ENCODE results near the gene DNAH2.

DNAH2 gene

DNA sequence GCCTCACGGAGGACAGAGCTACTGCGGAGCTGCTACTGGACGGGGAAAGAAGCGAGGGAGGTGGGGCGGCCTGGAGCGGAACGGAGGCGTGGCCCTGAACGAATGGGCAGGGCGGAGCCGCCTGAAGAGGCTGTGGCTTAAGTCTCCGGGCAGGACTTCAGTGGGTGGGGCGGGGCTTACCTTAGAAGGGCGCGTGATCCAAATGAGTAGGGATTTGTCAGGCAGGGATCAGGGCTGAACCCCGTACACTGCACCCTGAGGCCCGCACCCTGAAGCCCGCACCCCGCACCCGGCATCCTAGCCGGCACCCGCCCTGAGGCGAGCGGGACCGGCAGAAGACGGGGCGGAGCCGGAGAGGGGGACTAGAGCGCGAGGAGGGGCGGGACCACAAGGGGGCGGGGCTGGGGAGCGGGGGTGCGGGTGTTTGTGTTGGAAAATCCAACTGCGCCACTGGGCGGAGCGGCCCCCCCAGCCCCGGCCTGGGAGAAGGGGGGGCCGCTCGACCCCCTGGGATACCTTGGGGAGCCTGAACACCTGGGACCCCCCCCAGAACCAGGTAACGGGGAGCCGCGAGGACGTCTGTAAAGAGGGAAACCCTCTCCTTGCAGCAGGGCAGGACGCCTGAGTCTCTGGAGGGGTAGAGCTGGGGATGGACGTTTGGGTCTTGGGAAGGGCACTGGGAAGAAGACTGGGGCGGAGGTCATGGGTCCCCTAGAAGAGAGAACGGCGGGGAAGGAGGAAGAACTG, 116.4 kb downstream of the DNAH2 start, which contains the start of gene KDM6B:
TSS of gene KDM6B (plus strand) at position 423 of the 747 bp plus-strand sequence. CDS start 11,338 bp downstream, outside the sequence.
- TF ChIP-seq, protein P1, sequence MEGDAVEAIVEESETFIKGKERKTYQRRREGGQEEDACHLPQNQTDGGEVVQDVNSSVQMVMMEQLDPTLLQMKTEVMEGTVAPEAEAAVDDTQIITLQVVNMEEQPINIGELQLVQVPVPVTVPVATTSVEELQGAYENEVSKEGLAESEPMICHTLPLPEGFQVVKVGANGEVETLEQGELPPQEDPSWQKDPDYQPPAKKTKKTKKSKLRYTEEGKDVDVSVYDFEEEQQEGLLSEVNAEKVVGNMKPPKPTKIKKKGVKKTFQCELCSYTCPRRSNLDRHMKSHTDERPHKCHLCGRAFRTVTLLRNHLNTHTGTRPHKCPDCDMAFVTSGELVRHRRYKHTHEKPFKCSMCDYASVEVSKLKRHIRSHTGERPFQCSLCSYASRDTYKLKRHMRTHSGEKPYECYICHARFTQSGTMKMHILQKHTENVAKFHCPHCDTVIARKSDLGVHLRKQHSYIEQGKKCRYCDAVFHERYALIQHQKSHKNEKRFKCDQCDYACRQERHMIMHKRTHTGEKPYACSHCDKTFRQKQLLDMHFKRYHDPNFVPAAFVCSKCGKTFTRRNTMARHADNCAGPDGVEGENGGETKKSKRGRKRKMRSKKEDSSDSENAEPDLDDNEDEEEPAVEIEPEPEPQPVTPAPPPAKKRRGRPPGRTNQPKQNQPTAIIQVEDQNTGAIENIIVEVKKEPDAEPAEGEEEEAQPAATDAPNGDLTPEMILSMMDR (IDR thresholded peaks at IDR 0.05; ENCODE audit: low read depth, low read length, missing control alignments): no peak
- no peak for DNase-seq (ENCODE audit: low read depth)
- peak within 1 kb of the TSS; percentile 67 for H3K4me3 ChIP-seq (ENCODE audit: low read depth, low read length)

DNA sequence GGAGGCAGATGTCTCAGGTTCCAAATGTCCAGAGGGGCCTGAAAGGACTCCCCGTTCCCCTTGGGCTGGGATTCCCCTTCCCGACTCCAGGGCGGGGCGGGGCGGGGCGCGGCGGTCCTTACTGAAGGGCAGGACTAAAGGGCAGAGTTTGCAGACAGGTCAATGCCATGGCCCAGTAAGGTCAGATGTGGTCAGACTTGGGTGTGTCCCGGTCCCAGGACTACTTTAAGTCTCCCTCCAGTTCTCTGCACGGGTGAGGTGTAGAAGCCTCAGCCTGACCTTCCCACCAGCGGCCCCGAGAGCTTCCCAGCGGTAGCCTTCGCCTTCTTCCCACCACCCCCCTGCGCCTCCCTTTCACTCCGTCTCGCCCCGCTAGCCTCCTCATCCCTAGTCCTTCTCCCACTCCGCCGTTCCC, 117.0 kb downstream of the DNAH2 start:
- peak overlapping the region; percentile 67 for H3K4me3 ChIP-seq (ENCODE audit: low read depth, low read length)
- no peak for DNase-seq (ENCODE audit: low read depth)
- TF ChIP-seq, protein P1 (IDR thresholded peaks at IDR 0.05; ENCODE audit: low read depth, low read length, missing control alignments): no peak

DNA sequence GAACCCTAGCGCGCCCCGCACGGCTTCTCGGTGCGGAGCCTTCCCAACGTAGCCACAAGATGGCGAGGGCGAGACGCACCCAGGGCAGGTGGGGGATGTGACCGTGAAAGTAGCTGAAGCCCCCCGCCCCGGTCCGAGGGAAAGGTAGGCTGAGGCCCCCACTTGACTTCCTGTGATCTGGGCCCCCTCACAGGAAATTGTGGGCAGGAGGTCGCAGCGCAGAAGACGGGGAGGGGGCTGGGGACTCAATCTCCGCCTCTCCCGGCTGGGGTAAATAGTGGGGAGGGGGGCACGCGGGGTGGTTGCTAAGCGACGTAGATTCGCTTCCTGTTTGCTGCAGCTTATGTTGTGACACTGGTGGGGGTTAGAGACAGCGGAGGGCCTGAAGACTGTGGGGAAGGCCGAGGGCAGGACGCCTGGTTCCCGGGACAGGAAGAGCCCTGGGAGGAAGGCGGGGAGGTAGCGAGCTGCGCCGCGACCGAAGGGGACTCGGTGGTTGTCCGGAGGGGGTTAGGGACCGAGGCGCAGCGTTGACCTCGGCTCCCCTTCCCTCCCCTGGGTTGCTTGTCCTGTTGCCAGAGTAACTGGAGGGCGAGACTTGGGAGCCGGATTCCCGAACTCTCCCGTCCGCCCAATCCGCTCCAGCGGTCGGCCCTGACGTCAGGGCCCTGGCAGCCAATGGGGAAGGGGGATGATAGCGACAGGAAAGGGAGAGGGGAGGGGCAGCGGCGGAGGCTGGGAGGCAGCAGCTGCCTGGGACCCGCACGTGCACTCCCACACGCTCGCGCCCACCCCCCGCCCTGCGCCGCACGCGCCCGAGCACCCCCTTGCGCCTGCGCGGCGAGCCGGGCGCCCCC, 117.6 kb downstream of the DNAH2 start:
- peak; percentile 84 for DNase-seq (ENCODE audit: low read depth)
- peak overlapping the region; percentile 67 for H3K4me3 ChIP-seq (ENCODE audit: low read depth, low read length)
- TF ChIP-seq, protein P1 (IDR thresholded peaks at IDR 0.05; ENCODE audit: low read depth, low read length, missing control alignments): peak; percentile 78

DNA sequence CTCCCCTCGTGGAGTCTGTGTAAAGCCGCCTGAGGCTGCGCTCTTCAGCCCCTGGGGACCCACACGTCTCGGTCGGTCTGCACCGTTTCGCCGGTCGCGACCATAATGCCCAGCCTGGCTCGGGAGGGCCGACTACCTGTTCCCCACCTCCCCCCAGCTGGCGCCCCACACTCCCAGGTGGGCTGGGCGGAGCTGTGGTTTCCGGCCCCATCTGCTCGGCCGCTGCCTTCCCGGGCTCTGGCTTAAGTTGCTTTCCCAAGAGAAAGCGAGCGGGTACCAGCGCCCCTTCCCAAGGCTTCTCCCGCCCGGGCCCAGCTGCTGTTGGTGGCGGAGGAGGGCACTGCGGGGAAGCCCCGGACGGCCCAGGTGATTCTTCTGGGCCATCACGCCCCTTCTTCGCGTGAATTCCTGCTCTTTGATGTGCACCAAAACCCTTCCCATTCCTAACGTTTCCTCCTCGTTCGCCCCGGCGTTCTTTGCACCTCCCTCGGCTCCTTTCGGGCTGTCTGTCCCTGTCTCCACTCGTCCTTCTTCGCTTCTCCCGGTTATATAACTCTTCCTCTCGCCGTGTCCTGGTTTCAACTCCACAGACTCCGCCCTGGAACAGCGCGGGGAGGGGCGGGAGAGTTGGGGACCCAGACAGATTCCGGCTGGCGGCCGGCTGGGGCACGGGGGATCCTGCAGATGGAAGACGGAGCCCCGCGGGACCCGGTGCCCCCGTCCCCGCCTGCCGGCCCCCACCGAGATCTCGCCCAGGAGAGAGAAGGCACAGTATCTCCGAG, 118.5 kb downstream of the DNAH2 start:
- peak overlapping the region; percentile 67 for H3K4me3 ChIP-seq (ENCODE audit: low read depth, low read length)
- DNase-seq (ENCODE audit: low read depth): no peak
- TF ChIP-seq, protein P1 (IDR thresholded peaks at IDR 0.05; ENCODE audit: low read depth, low read length, missing control alignments): no peak

DNA sequence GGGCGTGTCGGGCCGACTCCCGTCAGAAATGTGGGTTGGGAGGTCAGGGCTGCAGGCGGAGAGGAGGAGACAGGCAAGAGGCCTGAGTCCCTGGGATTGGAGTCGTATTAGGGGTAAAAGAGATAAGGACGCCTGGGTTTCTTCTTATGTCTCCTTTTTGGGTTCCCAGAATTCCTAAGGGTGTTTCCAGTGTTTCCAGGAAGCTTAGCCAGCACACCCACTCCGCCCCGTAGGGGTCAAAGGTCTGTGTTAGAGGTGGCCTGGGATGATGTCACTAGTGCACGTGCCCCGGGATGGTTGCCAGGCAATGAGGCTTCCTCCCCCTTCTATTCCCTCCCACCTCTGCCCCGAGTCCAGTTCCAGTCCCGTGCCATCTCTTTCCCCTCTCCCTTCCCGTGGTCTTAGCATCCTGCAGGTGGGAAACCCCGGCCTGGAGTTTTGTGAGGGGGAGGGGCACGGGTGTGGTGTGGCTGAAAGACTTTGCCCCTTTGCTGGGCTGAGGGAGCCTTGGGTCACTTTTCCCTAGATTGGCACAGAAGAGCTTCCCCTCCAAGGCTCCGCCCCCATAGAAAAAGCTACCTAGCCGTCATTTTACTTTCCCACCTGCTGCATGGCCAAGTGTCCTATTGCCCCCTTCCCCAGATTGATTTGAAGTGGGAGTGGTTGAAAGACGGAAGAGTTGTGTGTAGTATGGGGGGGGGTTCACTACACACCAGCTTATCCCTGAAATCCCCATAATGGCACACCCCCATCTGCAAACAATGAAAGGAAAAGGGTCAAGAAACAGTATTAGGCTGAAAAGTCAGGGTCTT, 119.3 kb downstream of the DNAH2 start:
- DNase-seq (ENCODE audit: low read depth): peak; percentile 82
- TF ChIP-seq, protein P1 (IDR thresholded peaks at IDR 0.05; ENCODE audit: low read depth, low read length, missing control alignments): no peak
- peak overlapping the region; percentile 67 for H3K4me3 ChIP-seq (ENCODE audit: low read depth, low read length)
